ENCODE results near the gene DMD. TPM values are rescaled to one million over a fixed set of nuclear protein-coding genes. Genes with fewer than 3 reads are reported as not detected.

DMD gene
- total RNA-seq, 1 donor from 2014 or later: 30.6 TPM

GRCh38 chrX:31889088-31889487 is 1322.3 kb downstream of the DMD start:
- TF ChIP-seq, protein P1, sequence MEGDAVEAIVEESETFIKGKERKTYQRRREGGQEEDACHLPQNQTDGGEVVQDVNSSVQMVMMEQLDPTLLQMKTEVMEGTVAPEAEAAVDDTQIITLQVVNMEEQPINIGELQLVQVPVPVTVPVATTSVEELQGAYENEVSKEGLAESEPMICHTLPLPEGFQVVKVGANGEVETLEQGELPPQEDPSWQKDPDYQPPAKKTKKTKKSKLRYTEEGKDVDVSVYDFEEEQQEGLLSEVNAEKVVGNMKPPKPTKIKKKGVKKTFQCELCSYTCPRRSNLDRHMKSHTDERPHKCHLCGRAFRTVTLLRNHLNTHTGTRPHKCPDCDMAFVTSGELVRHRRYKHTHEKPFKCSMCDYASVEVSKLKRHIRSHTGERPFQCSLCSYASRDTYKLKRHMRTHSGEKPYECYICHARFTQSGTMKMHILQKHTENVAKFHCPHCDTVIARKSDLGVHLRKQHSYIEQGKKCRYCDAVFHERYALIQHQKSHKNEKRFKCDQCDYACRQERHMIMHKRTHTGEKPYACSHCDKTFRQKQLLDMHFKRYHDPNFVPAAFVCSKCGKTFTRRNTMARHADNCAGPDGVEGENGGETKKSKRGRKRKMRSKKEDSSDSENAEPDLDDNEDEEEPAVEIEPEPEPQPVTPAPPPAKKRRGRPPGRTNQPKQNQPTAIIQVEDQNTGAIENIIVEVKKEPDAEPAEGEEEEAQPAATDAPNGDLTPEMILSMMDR (IDR thresholded peaks at IDR 0.05): no peak
- TF ChIP-seq EZH2phosphoT487 (IDR thresholded peaks at IDR 0.05) (no peak), EZH2 (IDR thresholded peaks at IDR 0.05) (no peak)
- Histone ChIP-seq H3K9ac (no peak overlapping the region), H3K27me3 (no peaks in the 10 kb centered on the region), H3K4me2 (no peak overlapping the region), H3F3A (ENCODE audit: low read depth) (peaks cover 5% of the 10 kb centered on the region), H3K4me1 (peaks cover 5% of the 10 kb centered on the region), H2AFZ (replicated peaks) (no peak overlapping the region), H3K27ac (no peak overlapping the region), H3K9me3 (ENCODE audit: low read depth) (peaks cover 5% of the 10 kb centered on the region), H4K20me1 (ENCODE audit: low read depth) (no peaks in the 10 kb centered on the region), H3K4me3 (no peak overlapping the region), H3K36me3 (no peaks in the 10 kb centered on the region), H3K79me2 (ENCODE audit: low read depth) (no peaks in the 10 kb centered on the region)
- H3K9me3 Mint-ChIP-seq: no peaks in the 10 kb centered on the region
- H3K27me3 Mint-ChIP-seq (ENCODE audit: insufficient read depth, low read depth): no peaks in the 10 kb centered on the region
- H3K27ac Mint-ChIP-seq: no peak overlapping the region
- peaks cover 7% of the 10 kb centered on the region for H3K4me1 Mint-ChIP-seq
- DNase-seq (ENCODE audit: low spot score): no peak
- peaks cover 4% of the 10 kb centered on the region for H3K36me3 Mint-ChIP-seq
- no peak overlapping the region for H3K4me3 Mint-ChIP-seq

- H3K4me1 Mint-ChIP-seq: no peaks in the 10 kb centered on the region
- Histone ChIP-seq H3K9me3 (ENCODE audit: low read depth) (peaks cover 8% of the 10 kb centered on the region), H3F3A (ENCODE audit: low read depth) (no peaks in the 10 kb centered on the region), H3K27ac (no peak overlapping the region), H3K4me3 (no peak overlapping the region), H3K79me2 (ENCODE audit: low read depth) (no peaks in the 10 kb centered on the region), H3K9ac (no peak overlapping the region), H2AFZ (replicated peaks) (no peak overlapping the region), H3K27me3 (no peaks in the 10 kb centered on the region), H3K36me3 (no peaks in the 10 kb centered on the region), H3K4me1 (no peaks in the 10 kb centered on the region), H3K4me2 (no peak overlapping the region), H4K20me1 (ENCODE audit: low read depth) (no peaks in the 10 kb centered on the region)
- peaks cover 2% of the 10 kb centered on the region for H3K9me3 Mint-ChIP-seq
- peaks cover 2% of the 10 kb centered on the region for H3K36me3 Mint-ChIP-seq
- TF ChIP-seq EZH2phosphoT487 (IDR thresholded peaks at IDR 0.05): no peak
- TF ChIP-seq, protein P1 (IDR thresholded peaks at IDR 0.05): no peak
- no peak for TF ChIP-seq EZH2 (IDR thresholded peaks at IDR 0.05)
- no peaks in the 10 kb centered on the region for H3K27me3 Mint-ChIP-seq (ENCODE audit: insufficient read depth, low read depth)
- no peak for DNase-seq (ENCODE audit: low spot score)
- no peak overlapping the region for H3K27ac Mint-ChIP-seq
- H3K4me3 Mint-ChIP-seq: no peak overlapping the region
Observed at GRCh38 chrX:31884535-31884934, 1326.8 kb downstream of the DMD start.

GRCh38 chrX:31872007-31872406 is 1339.3 kb downstream of the DMD start:
- Histone ChIP-seq H4K20me1 (ENCODE audit: low read depth) (no peaks in the 10 kb centered on the region), H3K9me3 (ENCODE audit: low read depth) (peaks cover 4% of the 10 kb centered on the region), H3K4me2 (peak overlapping the region; percentile 56), H3K4me3 (no peak overlapping the region), H3K9ac (no peak overlapping the region), H3K4me1 (peaks cover 21% of the 10 kb centered on the region), H3K36me3 (no peaks in the 10 kb centered on the region), H3F3A (ENCODE audit: low read depth) (peaks cover 11% of the 10 kb centered on the region), H3K27me3 (no peaks in the 10 kb centered on the region), H3K79me2 (ENCODE audit: low read depth) (no peaks in the 10 kb centered on the region), H2AFZ (replicated peaks) (peak overlapping the region; percentile 72), H3K27ac (peak overlapping the region; percentile 87)
- H3K4me1 Mint-ChIP-seq: peaks cover 39% of the 10 kb centered on the region
- DNase-seq (ENCODE audit: low spot score): peak; percentile 32
- no peak for TF ChIP-seq EZH2phosphoT487 (IDR thresholded peaks at IDR 0.05)
- no peak for TF ChIP-seq EZH2 (IDR thresholded peaks at IDR 0.05)
- TF ChIP-seq, protein P1 (IDR thresholded peaks at IDR 0.05): no peak
- H3K27me3 Mint-ChIP-seq (ENCODE audit: insufficient read depth, low read depth): no peaks in the 10 kb centered on the region
- H3K27ac Mint-ChIP-seq: peak overlapping the region; percentile 91
- no peaks in the 10 kb centered on the region for H3K9me3 Mint-ChIP-seq
- H3K36me3 Mint-ChIP-seq: peaks cover 4% of the 10 kb centered on the region
- H3K4me3 Mint-ChIP-seq: no peak overlapping the region

Data from neural progenitor cell (in vitro differentiated cells).